NB4 (cell line): Measurements from ENCODE around the gene BCL7A.
A peak's percentile ranks its signal among the peaks of the same experiment; 100 is the strongest.

Source experiments
- DNase-seq: peaks from one replicate; pipeline ENCODE4 v3.0.0; 2010; ENCODE audit warnings: low read depth
- H3K4me3 ChIP-seq: one replicate; pipeline ENCODE4 v1.5.1; 2011; ENCODE audit warnings: mild to moderate bottlenecking, low read depth, low read length, moderate library complexity
- MYC ChIP-seq: IDR thresholded peaks from 2 replicates; pipeline ENCODE4 v1.6.1; 2011; ENCODE audit warnings: low read depth, low read length
- POLR2A ChIP-seq: IDR thresholded peaks from 2 replicates; pipeline ENCODE4 v1.6.1; 2011; ENCODE audit warnings: mild to moderate bottlenecking; ENCODE audit not compliant: insufficient read length; ENCODE audit errors: extremely low read depth
- TF ChIP-seq, protein P1 (sequence below): IDR thresholded peaks from one replicate; pipeline ENCODE4 v1.5.1; 2012; ENCODE audit warnings: low read depth, low read length
- TF ChIP-seq, protein P2 (sequence below): IDR thresholded peaks from 2 replicates; pipeline ENCODE4 v1.6.1; 2011; ENCODE audit warnings: low read depth, low read length

BCL7A gene

DNA sequence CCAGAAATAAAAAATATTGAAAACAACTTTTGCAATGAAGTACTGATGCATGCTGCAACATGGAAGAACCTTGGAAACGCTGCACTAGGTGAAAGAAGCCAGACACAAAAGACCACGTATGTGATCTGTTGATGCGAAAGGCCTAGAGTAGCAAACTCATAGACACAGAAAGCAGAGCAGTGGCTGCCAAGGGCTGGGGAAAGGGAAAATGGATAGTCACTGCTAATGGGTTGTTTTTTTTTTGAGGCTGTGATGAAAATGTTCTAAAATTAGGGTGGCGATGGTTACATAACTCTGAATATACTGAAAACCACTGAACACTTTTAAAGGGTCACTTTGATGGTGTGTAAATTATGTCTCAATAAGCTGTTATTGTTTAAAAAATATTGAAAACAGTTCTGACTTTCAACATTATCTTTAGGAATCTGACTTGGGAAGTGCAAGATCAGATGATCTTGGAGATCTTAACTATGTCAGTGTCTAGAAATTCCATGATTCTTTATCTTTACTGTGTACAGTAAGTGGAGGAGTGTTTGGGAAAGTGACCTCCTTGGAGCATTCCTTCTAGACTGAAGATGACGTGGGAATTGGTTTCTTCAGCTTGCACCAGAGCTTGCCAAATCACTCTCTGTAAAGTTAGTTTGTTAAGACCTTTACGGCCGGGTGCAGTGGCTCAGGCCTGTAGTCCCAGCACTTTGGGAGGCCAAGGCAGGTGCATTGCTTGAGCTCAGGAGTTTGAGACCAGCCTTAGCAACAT lies 69.3 kb downstream of the BCL7A start:
- TF ChIP-seq, protein P1, sequence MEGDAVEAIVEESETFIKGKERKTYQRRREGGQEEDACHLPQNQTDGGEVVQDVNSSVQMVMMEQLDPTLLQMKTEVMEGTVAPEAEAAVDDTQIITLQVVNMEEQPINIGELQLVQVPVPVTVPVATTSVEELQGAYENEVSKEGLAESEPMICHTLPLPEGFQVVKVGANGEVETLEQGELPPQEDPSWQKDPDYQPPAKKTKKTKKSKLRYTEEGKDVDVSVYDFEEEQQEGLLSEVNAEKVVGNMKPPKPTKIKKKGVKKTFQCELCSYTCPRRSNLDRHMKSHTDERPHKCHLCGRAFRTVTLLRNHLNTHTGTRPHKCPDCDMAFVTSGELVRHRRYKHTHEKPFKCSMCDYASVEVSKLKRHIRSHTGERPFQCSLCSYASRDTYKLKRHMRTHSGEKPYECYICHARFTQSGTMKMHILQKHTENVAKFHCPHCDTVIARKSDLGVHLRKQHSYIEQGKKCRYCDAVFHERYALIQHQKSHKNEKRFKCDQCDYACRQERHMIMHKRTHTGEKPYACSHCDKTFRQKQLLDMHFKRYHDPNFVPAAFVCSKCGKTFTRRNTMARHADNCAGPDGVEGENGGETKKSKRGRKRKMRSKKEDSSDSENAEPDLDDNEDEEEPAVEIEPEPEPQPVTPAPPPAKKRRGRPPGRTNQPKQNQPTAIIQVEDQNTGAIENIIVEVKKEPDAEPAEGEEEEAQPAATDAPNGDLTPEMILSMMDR = no peak
- no peak for TF ChIP-seq MYC
- TF ChIP-seq, protein P2, sequence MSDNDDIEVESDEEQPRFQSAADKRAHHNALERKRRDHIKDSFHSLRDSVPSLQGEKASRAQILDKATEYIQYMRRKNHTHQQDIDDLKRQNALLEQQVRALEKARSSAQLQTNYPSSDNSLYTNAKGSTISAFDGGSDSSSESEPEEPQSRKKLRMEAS = no peak
- TF ChIP-seq POLR2A = no peak
- no peak for DNase-seq
- no peak overlapping the region for H3K4me3 ChIP-seq

DNA sequence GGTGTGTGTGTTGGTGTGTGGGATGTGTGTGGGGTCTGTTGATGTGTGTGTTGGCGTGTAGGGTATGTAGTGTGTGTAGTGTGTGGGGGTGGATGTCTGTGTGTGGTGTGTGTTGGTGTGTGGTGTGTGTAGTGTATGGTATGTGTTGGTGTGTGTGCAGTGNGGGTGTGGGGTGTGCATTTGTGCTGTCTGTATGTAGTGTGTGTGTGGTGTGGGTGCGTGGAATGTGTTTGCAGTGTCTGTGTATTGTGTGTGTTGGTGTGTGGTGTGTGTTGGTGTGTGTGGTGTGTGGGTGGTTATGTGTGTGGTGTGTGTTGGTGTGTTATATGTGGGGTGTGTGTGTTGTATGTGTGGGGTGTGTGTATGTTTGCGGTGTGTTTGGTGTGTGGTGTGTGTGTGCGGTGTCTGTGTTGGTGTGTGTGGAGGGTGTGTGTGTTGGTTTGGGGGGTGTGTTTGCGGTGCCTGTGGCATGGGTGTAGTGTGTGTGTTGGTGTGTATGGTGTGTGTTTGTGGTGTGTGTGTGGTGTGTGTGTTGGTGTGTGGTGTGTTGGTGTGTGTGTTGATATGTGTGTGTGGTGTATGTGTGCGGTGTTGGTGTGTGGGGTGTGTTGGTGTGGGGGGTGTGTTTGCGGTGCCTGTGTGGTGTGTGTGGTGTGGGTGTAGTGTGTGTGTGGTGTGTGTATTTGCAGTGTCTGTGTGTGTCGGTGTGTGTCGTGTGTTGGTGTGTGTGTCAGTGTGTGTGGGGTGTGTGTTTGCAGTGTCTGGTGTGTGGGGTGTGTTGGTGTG lies 71.6 kb downstream of the BCL7A start:
- TF ChIP-seq, protein P1 = no peak
- TF ChIP-seq POLR2A = no peak
- no peak for TF ChIP-seq MYC
- TF ChIP-seq, protein P2 = no peak
- DNase-seq = no peak
- H3K4me3 ChIP-seq = no peak overlapping the region

DNA sequence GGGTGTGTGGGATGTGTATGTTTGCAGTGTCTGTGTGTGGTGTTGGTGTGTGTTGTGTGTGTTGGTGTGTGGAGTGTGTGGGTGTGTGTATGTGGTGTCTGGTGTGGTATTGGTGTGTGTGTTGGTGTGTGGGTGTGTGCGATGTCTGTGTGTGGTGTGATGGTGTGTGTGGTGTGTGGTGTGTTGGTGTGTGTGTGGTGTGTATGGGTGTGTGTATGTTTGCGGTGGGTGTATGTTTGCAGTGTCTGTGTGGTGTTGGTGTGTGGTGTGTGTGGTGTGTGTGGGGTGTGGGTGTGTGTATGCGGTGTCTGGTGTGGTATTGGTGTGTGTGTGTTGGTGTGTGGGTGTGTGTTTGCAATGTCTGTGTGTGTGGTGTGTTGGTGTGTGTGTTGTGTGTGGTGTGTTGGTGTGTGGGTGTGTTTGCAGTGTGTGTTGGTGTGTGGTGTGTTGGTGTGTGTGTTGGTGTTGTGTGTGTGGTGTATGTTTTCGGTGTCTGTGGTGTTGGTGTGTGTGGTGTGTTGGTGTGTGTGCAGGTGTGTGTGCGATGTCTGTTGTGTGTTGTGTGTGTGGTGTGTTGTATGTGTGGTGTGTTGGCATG lies 72.6 kb downstream of the BCL7A start:
- no peak overlapping the region for H3K4me3 ChIP-seq
- TF ChIP-seq POLR2A (no peak), MYC (no peak)
- TF ChIP-seq, protein P2 = no peak
- TF ChIP-seq, protein P1 = no peak
- DNase-seq = no peak

DNA sequence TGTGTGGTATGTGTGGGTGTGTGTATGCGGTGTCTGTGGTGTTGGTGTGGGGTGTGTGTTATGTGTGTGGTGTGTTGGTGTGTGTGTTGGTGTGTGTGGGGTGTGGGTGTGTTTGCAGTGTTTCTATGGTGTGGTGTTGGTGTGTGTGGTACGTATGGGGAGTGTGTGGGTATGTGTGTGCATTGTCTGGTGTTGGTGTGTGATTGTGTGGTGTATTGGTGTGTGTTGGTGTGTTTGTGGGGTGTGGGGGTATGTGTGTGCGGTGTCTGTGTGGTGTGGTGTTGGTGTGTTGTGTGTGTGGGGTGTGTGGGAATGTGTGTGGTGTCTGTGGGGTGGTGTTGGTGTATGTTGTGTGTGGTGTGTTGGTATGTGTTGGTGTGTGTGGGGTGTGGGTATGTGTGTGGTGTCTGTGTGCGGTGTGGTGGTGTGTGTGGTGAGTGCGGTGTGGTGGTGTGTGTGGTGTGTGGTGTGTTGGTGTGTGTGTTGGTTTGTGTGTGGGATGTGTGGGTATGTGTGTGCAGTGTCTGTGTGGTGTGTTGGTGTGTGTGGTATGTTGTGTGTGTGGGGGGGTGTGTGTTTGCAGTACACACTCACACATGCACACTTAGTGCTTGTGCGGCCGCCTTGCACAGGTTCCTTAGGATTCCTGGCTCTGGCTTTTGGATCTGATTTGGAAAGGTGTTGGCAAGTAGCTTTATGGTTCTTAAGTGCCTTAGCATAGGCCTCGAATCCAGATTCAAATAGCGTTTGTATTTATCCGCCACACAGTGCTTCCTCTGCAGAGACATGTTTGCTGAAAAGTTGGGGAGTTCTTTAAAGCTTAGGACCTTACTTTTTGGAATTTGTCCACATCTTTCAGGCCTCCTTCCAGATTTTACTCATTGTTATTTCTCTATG lies 73.3 kb downstream of the BCL7A start:
- H3K4me3 ChIP-seq = no peak overlapping the region
- TF ChIP-seq, protein P1 = no peak
- no peak for TF ChIP-seq POLR2A
- TF ChIP-seq, protein P2 = no peak
- peak; percentile 43 for DNase-seq

DNA sequence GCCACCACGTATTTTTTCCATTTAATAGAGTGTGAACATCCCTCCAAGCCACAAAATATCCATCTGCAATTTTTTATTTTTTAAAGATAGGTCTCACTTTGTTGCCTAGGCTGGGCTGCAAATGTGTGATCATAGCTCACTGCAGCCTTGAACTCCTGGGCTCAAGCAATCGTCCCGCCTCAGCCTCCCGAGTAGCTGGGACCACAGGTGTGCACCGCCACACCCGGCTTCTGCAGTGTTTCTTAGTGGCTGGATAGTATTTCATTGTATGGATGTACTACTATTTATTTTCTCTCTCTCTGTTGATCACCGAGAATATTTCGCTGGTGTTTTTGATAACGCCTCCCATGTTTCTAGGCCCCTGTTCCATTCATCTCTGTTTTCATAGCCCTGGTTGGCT lies 74.3 kb downstream of the BCL7A start:
- H3K4me3 ChIP-seq = no peak overlapping the region
- DNase-seq = no peak
- TF ChIP-seq POLR2A (no peak), MYC (no peak)
- TF ChIP-seq, protein P2 = no peak
- TF ChIP-seq, protein P1 = no peak
